GM21447 (cell line): ENCODE results near the gene FBXW8.
"Not testable (repeated sequence)": the region's sequence is repeated elsewhere in the genome, so short reads cannot be mapped to it uniquely, and the experiment has no call there.

Experiments
- ATAC-seq: cut with Tn5 transposase; IDR thresholded peaks from one replicate; pipeline ENCODE4 v1.9.1; 2021; ENCODE audit not compliant: unreplicated experiment

Gene FBXW8

DNA sequence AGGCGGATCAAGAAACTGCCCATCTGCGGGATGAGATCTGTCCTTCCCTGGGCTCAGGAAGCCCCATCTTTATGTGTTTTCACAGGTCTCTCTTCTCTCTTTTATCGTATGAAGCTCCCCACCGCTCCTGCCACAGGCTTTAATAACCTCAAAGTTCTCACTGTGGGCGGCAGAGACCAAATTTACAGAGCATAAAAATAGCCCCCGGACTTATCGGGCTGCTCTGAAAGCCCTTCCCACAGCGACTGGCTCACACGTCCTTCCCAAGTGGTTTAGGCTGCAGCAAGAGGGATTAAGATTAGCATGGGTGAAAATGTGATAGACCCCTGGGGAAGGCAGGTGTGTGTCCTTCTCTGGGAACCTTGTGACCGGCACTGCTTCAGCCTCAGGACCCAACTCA, 140.6 kb downstream of the FBXW8 start:
- no peak for ATAC-seq

DNA sequence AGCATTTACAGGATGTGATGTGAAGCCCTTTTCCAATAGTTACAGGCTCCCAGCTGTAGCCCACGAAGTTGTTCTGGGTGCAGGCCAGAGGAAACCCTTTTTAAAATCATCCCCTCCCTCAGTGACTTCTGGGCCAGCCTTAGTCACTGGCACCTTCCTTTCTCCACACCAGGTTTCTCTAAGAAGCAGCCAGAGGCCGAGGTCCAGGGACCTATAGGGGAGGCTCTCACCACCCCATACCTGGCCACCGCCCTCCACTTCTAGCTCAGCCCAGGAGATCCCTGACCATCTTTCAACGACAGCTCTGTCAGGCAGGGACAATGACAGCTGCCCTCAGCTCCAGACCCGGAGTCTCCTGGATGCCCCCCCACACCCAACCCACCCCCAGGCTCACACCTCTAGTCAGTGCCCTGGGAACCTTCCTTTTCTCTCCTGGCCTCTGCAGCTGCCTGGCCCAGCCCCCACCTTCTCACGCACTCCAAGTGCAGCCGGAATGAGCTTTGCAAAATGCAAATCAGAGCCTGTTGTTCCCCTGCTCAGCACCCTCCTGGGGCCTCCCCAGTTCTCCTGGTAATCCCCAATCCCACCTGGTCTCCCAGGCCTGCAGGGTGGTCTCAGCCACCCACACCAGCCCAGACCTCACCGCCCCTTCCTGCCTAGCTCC, 141.8 kb downstream of the FBXW8 start:
- no peak for ATAC-seq

DNA sequence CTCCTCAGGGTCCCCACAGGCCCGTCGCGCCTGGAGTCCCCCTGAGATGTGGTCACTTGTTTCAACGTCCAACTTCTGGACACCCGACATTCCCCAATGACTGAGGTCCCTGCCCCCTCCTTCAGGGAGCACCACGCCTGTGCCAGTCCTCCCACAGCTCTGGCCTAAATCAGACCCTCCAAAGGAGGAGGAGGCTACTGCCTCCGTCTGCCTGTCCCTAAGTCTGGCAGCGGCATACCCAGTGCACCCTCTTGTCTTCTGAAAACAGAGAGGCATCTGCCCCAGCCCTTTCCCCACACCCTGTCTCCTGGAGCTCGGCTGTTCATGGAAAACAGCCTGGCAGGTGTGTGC, 142.3 kb downstream of the FBXW8 start:
- ATAC-seq = no peak

DNA sequence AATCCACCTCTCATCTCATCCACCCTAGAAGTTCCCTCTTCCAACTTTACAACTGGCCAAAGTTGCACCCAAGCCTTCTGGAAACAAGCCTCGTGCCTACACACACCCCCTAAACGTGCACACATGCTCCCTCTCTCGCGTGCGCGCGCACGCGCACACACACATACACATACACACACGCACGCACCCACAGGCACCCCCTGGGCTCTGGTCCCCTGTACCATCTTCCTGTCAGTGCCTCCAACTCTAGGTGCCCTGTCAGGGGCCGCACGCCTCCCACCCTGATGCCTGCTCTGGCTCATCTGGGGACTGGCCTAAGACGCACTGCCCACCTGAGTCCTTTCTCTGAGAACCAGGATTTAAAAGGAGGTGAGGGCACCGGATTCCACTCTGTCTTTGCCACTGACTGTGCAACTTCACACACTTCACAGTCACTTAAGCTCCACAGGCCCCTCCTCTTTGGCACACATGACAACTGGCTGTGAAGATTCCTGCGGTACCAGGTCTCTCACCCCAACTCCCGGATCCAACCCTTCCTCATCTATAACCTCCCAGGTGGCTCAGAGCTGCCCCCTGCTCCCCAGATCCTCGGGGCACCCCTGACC, 142.9 kb downstream of the FBXW8 start:
- ATAC-seq = no peak

DNA sequence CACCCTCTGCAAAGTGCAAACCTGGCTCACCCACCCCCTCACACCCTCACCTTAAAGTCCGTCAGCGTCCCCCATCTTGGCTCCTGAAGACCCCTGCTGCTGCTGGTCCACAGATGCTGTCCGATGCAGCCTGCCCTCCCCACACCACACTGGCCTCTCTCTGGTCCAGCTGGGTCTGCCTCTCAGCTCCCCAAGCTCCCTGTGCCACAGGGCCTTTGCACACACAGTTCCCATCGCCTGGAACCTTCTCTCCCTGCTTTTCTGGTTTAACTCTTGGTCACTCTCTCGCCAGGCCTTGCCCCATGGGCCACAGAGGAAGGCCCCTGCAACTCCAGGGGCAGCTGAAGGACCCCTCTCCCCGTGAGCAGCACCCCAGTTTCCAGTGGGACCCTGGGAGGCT, 143.5 kb downstream of the FBXW8 start:
- no peak for ATAC-seq

DNA sequence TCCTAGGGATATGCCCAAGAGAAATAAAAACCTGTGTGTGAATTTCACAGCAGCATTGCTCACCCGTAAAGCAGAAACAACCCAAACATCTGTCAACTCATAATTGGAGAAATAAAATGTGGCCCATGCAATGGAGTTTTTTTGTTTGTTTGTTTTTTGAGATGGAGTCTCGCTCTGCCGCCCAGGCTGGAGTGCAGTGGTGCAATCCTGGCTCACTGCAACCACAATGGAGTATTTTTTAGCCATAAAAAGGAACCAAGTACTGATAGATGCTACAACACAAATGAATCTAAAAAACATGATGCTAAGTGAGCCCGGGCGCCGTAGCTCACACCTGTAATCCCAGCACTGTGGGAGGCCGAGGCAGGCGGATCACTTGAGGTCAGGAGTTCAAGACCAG, 146.9 kb downstream of the FBXW8 start:
- not testable (repeated sequence) for ATAC-seq

DNA sequence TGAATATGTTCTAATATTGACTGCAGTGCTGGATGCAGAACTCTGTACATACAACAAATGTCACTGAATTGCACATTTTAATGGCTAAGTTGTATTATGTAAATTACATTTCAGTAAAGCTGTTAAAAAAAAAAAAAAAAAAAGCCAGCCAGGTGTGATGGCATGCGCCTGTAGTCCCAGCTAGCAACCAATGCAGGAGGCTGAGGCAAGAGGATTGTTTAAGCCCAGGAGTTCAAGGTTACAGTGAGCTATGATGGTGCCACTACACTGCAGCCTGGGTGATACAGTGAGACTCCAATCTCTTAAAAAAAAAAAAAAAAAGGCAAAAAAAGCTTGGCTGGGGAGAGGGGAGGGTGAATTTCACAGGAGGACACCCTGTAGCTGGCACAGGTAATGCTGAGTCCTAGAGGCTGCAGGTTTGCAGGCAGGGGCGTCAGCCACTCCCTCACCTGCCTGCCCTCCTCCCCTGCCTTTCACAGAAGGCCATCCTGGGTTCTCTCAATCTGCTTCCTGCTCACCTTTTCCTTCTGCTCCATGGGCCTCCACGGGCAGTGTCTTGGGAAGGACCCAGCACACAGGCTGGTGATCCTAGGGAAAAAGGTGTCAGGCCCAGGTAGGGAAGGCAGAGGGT, 147.8 kb downstream of the FBXW8 start:
- ATAC-seq = no peak

DNA sequence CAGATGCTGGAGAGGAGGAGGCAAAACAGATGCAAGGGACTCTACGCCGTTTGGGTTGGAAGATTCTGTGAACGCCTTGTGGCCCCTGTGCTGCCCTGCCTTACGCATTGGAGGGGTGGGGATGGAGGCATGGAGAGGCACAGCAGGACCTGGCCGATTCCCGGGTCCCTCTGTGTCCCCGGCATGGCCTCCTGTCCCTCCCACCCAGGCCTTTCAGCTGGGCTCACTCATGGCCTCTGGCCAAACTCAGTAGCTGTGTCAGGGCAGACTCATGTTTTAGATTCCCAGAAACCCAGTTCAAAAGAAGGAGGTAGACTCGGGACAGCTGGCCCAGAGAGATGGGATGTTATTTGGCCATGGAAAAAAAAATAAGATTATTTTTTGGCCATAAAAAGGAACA, 148.4 kb downstream of the FBXW8 start:
- ATAC-seq = no peak

DNA sequence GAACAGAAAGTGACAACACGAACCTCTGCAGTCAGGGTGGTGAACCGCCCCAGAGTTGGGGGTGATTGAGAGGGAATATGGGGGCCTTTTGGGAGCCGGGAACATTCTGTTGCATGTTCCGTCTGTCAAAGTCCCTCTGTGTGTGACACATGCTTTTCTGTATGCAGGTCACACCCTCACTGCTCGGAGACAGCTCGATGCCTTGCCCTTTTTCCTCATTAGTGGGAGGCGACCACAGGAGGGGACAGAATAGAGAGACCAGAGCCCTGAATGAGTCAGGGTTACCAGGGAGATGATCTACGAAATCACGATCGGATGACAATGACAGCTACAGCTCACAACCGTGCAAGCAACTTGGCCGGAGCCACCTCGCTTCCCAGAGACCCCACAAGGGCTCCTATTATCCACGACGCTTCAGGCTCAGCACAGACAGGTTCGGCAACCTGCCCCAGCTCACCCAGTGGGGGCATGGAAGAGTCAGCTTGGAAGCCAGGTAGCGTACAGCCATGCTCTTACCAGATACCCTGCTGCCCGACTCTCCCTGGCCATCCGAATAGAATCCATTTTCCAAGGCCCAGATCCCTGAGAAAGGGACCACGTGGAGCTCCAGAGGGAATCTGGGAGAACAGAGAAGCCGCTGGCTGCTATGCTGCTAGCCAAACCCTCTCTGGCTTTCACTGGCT, 149.6 kb downstream of the FBXW8 start:
- ATAC-seq = no peak

DNA sequence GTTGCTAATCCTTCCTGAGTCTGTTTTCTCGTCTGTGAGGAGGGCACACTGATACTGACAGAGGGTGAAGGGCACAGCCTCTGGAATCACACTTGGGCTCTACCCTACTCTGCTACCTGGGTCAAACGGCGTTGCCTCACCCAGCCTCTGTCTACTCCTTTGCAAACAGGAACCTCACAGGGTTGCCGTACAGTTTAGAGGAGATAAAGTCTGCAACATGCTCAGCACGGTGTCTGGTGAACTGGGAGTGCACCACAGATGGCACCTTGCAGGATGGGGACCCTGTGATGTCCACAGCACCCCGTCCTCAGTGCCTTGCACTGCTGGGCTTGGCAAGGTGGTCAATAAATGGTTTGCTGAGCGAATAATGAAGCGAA, 150.2 kb downstream of the FBXW8 start:
- no peak for ATAC-seq

DNA sequence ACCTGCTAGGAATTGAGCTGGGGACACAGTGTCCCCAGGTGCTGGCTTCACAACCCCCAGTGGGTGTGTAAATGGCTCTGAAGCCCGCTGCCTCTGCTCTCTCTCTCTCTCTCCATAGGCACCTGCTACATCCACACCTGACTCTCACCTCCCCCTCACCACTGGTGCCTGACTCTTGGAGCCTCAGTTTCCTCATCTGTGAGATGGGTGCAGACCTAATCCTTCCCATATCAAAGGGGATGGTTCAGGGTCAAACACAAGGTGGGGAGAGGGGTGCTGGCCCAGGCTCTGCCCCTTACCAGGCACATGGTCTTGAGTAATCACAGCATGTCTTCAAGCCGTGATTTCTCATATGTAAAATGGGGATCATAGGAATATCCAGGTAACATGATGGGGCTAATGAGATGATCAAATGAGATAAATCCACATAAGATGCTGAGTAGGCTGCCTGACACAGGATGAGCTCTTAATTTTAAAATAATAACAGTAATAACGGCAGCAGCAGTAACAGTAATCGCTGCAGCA, 150.9 kb downstream of the FBXW8 start:
- no peak for ATAC-seq

DNA sequence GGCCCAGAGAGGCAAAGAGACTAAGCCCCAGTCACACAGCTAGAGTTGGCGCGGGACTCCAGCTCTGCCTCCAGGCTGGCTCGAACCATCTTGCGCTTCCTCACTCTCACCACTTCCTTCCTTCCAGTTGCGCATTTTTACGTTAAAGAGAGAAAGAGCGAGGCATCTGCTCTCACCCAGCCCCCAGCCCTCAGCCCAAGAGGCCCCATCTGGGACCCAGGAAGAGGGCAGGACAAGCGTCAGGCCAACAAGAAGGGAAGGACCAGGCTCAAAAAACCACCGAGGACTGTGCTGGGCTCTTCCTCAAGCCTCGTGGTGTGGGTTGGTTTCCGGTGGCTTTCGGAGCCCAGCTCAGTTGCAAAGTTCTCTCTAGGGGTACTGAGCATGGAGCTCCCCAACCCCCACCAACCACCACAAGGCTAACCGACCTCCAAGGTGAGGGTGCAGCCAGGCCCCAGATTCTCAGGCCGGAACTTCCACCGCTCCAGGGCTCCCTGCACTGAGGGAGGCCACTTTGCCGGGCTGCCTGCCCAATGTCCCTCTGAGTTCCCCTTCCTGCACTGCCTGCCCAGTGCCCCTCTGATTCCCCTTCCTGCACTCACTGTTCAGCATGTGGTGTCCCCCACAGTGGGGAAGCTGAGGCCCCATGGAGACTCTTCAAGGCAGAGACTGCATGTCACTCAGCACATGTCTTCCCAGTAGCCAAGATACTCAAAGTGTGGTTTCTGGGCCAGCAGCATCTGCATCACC, 152.6 kb downstream of the FBXW8 start:
- peak; percentile 76 for ATAC-seq

DNA sequence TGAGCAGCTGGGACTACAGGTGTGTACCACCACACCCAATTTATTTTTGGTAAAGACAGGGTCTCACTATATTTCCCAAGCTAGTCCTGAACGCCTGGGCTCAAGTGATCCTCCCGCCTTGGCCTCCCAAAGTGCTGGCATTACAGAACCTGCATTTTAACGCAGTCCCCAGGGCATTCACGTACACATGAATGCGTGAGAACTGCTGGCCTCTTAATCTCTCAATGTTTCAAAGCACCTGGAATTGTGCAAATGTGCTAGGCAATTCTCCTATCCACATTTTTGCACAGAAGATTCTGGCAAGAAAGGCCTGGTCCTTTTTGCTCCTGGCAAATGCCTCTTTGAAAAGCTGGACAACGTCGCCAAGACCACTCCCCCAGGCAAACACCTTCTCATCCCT, 153.3 kb downstream of the FBXW8 start:
- ATAC-seq = no peak

DNA sequence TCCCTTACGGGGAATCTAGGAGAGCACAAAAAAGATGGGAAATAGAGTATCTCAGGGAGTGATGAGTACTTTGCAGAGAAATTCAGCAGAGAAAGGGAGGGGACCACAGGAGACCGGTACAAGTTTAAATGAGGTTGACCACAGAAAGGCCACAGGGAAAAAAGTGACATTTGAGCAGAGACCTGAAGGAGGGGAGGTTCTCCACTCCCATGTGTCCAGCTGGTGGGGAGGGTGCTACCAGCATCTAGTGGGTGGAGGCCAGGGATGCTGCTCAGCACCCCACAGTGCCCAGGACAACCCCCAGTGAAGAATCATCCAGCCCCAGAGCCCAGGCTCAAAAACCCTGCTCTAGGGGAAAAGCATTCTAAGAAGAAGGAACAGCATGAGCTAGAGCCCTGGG, 153.8 kb downstream of the FBXW8 start:
- ATAC-seq = no peak

DNA sequence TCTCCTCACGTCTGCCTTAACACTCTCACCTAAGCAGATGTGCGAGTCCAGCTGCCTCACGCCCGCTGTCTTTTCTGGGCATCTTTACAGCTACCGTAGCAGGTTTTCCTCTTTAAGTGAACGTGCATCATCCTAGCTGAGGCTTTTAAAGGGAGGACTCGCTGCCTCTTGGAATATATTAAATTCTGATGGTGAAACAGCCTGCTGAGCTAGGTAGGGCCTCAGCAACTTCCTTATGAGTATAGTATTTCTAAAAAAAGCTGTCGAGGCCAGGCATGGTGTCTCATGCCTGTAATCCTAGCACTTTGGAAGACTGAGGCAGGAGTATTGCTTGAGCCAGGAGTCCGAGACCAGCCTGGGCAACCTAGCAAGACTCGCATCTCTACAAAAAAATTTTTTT, 156.3 kb downstream of the FBXW8 start:
- no peak for ATAC-seq

DNA sequence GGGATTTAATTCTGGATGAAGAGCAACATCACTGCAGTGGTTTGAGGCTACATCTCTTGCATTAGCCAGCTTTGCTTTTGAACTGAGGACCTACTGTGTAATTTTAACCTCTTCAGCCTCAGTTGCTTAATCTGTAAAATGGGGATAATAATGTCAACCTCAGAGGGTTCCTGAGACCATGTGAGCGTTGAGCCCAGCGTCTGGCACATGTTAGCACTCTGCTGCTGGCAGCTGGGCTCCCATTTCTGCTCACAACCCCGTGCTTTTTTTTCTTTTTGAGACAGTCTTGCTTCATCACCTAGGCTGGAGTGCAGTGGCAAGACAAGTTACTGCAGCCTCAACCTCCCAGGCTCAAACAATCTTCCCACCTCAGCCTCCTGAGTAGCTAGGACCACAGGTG, 156.9 kb downstream of the FBXW8 start:
- ATAC-seq = no peak

DNA sequence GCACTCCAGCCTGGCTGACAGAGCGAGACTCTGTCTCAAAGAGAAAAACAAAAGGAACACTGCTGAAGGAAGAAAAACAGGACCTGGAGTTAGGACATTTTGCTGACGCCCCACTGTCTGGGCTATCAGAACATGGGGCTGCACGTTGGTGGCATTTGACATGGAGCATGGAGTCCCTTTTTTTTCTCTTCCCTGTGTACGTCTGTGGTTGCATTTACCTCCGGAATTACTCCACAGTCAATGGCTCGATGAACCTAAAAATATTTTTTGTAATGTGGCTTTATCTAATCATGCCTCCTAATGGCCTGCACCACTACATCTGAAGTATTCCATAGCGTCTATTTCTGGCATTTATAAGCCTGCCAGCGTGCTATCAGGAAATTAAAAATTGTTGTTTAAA, 157.7 kb downstream of the FBXW8 start:
- no peak for ATAC-seq

DNA sequence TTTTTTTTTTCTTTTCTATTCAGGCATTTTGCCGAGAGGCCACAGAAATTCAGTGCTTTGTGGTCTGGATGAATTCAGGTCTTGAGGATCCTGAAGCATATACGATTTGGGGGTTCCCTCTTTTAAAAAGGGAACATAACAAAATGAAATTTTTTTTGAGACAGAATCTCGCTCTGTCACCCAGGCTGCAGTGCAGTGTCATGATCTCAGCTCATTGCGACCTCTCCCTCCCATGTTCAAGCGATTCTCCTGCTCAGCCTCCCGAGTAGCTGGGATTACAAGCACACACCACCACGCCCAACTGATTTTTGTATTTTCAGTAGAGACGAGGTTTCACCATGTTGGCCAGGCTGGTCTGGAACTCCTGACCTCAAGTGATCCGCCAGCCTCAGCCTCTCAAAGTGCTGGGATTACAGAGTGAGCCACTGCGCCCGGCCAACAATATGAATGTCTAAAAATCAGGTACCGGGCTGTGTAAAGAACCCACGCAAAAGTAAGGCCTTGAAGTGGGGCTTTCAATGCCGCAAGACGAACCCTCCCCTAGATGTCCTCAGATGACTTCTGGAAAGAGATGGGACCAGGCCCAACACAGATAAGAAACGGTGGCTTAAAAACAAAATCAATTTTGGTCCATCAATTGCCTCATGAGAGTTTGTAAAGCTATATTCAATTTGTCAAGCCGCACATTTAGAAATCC, 158.5 kb downstream of the FBXW8 start:
- no peak for ATAC-seq

DNA sequence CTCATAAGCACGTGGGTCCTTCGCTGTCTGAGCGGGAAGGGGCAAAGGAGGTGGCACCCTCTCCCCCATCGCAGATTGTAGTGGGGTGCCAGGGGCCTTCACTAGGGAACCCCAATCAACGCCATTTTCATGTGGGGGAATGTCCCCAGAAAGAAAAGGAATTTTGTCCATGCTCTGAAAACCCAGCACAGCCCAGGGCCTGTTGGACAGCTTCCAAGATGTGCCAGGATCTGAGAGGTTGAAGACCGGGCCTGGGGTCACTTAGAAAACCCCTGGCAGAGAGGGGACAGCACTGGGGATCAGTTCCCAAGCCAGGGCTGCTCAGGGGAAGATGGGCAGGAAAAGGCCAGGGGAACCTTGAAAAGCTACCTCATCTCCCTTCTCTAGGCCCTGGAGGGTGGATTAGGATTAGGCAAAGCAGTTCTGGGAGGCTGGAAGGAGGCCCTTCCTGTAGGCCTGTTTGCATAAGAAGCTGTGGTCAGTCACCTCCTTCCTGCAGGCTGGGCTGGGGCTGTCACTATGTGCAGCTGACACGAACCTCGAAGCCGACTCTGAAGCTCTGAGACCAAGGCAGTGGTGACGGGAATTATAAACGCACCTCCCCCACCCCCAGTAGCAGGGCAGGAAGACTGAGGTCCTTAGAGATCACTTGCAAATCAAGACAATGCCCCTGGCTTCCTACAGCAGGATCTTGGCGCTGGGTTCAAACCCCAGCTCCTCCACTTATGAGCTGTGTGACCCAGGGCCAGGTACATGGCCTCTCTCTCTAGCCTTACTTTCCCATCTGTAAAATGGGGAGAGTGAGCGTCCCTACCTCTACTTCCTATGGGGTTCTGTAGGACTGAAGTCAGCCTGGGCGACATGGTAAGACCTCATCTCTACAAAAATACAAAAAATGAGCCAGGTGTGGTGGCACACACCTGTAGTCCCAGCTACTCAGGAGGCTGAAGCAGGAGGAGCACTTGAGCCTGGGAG, 159.5 kb downstream of the FBXW8 start:
- peak; percentile 72 for ATAC-seq

DNA sequence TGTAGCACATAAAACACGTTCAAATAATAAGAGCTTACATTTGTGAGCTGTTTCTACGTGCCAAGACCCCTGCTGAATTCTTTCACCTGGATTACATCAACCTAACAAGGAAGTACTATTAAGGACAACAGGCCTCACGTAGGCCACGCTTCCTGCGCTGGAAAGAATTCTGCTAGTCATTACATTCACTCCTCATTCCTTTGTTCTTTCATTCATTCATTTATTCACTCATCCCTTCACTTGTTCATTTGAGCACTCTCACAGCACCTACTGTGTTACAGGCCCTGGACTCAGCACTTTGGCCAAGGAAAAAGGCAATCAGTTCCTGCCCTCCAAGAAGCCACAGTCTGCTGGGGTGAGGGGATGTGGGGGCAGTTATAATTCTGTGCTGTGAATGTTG, 160.3 kb downstream of the FBXW8 start:
- ATAC-seq = no peak
